Measurements from ENCODE around the gene TTPAL. TPM values are rescaled to one million over a fixed set of nuclear protein-coding genes. Genes with fewer than 3 reads are reported as not detected.

TTPAL gene
- total and polyA plus RNA-seq, 9 of the 15 experiments (the other 6 are each of a cell fraction or from before 2014, with no cell fraction given), result 1.1 to 7.0 (median 2.6) TPM

- no peak for TF ChIP-seq ZNF318 (IDR thresholded peaks at IDR 0.05; ENCODE audit: borderline replicate concordance in 1 of 2, low read depth in 1 of 2)
- no peak for TF ChIP-seq L3MBTL2 (IDR thresholded peaks at IDR 0.05)
These were observed 41.8 kb downstream of the TTPAL start (continued) for GRCh38 chr20:44517454-44517853.

Measured in K562 (cell line).